Measurements from ENCODE around the gene CAPN5.

CAPN5 gene

DNA sequence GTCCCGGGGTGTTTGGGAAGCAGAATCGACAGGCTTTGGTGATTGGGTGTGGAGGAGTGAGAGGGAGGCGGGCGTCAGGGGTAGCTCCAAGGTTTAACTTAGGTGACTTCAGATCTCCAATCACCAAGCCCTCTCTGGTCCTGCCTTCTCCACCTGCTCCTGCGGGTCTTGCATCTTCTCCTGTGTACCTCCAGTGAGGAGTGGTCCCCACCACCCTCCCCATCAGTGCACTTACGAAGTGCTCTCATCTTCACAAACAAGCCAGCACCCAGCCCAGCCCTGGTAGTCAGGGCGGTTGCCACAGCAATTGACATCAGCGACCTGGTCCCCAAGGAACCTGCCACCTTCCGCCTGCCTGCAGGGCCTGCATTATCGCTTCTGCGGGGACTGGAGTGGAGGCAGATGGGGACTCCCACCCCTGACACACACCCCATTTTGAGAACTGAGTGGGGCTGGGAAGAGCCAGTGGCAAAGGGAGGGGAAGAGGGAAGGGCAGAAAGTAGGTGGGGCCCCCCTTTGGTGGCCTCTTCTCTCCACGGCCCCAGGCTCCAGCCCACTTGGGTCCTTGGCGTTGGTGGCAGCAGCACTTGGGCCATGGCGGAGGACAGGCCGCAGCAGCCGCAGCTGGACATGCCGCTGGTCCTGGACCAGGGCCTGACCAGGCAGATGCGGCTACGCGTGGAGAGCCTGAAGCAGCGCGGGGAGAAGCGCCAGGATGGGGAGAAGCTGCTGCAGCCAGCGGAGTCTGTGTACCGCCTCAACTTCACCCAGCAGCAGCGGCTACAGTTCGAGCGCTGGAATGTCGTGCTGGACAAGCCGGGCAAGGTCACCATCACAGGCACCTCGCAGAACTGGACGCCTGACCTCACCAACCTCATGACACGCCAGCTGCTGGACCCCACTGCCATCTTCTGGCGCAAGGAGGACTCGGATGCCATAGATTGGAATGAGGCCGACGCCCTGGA, 35.8 kb downstream of the CAPN5 start, which contains the start of gene OMP:
Gene OMP (plus strand): TSS at position 595 of the 965 bp plus-strand sequence. CDS start 0 bp downstream, at position 595.
- DNase-seq, result no peak

DNA sequence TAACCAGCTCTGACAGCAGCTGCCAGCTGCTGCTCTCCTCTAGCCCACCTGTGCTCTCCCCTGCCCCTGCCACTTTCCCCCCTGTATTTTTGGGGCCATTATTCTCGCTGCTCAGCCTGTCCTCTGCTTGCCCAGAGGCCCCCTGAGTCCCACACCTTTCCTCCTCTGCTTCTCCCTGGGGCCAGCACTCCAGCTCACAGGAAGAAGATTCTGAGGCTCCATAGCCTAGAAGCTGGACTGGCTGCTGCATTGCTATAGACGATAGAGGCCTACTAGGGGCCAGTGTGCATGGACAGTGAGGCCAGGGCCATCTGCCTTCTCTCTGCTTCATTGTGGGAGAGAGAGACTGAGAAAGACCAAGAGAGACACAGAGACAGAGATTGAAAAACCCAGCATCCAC, 36.5 kb downstream of the CAPN5 start:
- DNase-seq, result no peak

DNA sequence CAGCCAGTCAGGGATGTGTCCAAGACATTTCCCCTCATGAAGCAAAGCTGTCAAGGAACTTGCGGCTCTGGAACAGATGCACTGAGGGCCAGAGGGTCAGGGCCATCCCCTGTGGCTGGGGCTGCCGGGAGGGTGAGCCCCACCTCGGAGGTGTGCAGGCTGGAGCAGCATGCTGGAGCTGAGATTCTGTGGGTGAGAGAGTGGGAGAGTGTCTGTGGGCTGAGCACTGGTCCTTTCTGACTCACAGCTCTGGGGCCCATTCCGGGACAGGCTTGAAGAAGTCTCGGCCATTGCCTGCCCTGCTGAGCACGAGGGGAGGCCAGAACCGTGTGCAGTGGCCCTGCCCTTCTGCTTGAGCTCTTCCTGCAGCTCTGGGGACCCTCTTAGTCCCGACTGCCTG, 38.0 kb downstream of the CAPN5 start:
- DNase-seq, result no peak

DNA sequence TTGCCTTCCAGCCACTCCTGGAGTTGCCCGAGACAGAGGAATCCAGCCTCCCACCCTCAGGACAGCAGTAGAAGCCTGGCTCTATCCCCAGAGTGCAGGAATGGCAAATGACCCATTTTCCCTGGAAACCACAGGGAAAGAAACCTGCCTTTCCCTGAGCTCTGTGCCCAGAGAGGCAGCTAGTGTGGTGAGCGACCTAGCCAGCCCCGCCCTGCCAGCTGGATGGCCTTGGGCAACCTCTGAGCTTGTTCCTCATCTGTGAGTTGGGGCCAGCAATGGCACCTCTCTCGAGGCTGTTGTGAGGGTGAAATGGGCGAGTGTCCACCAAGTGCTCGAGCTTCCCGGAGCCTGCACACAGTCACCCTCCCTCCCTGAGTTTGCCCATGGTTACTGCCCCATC, 39.5 kb downstream of the CAPN5 start:
- DNase-seq, result no peak

DNA sequence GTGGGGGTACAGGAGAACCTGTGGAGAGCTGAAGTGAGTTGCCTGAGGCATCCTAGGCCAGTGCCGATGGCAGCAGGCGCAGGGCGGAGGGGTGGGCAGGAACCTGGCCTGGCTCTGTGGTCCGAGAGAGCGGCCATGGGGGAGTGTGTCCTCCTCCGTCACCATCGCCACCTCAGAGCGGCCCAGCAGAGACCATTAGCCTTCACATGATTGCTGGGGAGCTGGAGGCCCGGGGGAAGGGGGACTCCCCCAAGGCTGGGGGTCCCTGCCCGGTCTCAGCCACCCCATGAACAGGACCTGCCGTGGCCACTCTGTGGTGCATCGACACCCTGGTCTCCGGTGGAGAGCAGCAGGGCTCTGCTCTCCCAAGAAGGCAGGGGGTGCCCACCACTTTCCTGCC, 40.0 kb downstream of the CAPN5 start:
- no peak for DNase-seq

DNA sequence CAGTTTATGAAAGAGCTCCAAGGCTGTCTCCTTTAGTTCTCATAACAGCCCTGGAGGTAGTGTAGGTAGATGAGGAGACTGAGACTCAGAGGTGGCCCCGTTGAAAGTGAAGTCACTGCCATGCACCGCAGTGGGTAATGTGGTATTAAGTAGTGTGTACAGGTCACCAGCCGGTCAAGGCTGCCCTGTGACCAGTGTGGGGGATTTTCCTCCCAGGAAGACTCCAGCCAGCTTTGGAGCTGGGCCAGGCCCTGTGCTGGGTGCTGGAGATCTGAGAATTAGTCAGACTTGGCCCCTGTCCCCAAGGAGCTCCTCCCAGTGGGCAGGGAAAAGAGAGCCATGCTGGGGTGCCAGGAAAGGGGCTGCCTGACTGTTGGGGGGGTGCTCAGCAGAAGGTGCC, 41.2 kb downstream of the CAPN5 start:
- DNase-seq, result no peak

DNA sequence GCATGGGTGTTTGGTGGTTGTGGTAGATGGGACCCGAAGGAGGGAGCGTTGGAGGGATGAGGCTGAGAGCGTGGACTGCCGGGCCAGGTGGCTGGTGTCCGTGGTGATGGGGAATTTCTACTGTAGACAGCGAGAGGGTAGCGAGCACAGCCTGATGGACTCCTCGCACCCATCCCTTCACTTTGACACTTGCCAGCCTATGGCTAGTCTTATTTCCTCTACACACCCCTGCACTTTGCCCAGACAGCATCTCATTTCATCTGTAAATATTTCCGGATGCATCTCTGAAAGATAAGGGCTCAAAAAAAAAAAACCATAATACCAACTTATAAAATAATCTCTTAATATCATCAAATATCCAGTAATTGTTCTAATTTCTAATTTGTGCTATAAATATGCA, 41.7 kb downstream of the CAPN5 start:
- DNase-seq, result no peak

DNA sequence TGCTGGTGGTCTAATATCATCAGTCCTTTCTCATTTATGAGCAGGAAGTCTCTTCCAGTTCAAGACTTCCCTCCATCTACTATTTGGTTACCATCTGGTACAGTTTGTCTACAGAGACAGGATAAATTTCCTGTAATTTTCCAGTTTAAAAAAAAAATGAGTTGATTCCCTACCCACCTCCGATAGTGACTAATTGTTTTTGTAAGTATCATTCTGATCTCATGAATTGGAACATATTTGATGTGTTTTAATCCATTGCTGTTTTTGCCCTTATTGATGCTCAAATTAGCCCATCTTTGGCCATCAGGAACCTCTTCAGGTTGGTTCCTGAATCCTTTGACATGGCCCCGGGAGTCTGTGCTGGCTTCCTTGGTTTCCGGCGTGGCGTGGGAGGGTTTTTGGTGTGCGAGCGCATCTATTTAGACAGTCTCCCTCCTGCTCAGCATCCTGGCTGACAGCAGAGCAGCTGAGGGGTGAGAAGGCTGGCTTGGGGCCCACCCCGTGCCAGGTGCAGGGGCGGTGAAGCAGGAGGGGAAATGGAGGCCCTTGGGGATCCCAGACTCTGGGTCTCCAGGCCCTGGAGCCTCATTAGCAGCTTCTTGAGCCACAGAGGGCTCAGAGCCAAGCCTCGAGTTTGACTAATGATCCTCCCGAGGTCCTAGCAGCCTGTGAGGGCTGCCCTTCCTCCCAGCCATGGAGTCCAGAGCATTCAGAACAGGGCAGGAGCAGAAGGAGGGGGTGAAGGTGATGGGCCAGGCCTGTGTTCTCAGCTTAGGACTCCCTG, 42.7 kb downstream of the CAPN5 start:
- no peak for DNase-seq

DNA sequence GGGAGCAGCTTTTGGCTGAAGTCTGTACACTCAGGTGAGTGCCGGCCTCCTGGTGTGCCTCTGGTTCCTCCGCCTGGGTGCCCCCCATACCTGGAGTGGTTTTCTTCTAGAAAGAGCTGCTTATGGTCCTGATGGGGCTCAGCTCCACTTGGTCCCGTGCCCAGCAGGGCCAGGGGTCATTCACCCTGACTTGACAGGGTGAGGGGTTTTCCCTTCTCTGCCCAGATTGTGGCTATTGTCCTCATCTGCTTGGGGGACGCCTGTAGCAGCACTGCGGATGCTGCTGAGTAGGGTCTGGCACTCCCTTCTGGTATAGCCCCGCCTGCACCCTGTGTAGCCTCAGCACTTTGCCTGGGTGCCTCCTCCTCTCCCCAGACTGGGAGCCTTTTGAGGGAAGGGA, 44.1 kb downstream of the CAPN5 start:
- DNase-seq, result no peak

DNA sequence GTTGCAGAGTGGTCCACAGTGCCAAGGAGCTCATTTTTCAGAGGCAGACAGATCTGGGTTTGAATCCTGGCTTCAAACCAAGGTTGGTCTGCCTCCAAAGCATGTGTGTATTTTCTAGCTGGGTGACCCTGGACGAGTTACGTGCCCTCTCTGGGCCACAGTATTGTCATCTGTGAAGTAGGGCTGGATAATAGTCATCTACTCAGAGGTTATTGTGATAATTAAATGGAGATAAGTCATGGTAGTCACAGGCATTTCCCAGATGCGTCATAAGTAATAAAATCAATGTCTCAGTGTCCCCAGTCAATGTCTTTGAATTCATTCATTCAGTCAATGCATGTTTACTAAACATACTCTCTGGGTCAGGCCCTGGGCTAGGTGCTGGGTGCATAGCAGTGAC, 44.5 kb downstream of the CAPN5 start:
- DNase-seq, result no peak

DNA sequence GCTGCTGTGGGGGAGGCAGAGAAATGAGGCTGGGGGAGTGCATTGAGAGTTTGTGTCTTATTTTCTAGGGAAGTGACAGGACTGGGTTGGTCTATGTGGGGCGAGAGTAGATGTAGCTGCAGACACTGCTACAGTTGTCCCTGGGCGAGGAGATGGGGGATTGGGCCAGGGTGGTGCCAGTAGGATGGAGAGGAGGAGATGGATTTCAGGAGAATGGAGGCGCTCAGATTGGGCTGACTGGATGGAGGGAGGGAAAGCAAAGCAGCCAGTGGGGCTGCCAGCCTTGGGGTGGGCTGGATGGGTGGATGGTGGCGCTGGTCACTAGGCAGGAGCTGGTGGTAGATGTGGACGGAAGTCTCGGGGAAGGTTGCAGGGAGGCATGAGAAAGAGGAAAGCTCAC, 45.2 kb downstream of the CAPN5 start:
- DNase-seq, result no peak

DNA sequence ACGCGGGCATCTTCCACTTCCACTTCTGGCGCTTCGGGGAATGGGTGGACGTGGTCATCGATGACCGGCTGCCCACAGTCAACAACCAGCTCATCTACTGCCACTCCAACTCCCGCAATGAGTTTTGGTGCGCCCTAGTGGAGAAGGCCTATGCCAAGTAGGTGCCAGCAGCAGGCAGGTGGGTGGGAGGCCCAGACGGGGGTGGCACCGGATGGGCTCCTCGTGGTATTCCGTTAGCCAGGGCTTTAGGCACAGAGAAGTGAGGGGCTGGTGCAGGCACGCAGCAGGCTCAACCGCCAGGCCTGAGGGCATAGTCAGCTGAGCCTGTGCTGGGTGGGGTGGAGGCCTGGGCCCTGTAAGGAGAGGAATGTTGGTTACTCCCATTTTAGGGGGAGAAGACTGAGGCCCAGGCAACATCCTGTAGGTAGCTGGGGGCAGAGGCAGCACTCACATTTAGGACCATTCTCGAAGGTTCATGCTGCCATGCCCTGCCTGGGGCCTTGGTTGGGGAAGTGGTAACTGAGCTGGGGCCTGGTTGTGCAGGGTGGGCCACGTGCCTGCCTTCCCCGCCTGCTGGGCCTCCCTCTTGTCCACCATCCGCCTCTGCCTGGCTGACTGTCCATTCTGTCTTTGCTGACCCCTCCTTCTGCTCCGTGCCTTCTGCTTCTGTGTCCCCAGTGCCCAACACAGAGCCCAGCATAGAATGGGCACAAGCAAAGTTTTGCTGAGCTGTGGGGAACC, 46.0 kb downstream of the CAPN5 start:
- DNase-seq, result no peak

DNA sequence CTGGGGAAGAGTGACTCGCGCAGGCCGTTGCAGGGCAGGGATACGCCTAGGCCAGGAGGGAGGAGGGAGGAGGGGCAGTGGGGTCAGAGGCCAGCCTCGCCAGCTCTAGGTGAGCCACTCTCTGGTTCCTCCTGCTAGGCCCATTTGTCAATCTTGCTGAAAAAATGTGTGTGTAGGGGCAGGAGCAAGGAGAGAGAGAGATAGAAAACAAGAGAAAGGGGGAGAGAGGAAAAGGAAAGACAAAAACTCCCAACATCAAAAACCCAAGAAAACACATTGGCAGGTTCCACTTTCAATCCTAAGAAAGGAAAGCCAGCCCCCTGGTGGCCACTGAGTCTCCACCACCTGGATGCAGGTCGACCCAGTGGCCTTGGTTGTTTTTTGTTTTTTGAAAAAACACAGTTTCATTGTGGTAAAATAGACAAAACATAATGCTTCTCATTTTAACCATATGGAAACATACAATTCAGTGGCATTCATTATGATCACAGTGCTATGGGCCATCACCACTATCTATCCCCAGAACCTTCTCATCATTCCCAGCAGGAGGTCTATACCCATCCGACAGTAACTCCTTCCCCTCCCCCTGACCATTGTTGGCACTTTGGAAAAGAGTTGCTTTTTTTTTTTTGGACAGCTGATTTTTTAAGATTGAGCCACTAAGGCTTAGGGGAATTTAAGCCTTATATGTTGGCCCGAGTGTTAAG, 46.8 kb downstream of the CAPN5 start:
- DNase-seq, result no peak

DNA sequence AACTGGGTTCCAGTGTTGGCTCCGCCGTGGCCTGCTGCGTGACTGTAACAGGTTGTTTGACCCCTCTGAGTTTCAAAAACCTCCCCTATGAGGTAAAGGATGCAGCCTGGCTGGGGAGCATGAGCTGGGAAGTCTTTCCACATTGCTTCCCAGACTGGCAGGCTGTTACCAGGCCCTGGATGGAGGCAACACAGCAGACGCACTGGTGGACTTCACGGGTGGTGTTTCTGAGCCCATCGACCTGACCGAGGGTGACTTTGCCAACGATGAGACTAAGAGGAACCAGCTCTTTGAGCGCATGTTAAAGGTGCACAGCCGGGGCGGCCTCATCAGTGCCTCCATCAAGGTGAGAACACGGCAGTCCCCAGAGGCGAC, 47.3 kb downstream of the CAPN5 start:
- DNase-seq, result no peak

DNA sequence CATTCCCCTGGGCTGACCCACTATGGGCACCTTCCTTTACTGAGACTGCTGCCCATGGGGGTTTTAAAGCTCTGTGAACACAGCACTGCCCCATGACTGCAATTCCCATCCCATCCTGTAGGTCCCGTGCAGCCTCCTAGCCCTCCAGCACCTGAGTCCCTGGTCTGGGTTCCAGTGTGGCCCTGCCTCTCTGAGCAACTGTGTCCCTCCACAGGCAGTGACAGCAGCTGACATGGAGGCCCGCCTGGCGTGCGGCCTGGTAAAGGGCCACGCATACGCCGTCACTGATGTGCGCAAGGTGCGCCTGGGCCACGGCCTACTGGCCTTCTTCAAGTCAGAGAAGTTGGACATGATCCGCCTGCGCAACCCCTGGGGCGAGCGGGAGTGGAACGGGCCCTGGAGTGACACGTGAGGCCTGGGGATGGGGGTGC, 48.4 kb downstream of the CAPN5 start:
- no peak for DNase-seq

DNA sequence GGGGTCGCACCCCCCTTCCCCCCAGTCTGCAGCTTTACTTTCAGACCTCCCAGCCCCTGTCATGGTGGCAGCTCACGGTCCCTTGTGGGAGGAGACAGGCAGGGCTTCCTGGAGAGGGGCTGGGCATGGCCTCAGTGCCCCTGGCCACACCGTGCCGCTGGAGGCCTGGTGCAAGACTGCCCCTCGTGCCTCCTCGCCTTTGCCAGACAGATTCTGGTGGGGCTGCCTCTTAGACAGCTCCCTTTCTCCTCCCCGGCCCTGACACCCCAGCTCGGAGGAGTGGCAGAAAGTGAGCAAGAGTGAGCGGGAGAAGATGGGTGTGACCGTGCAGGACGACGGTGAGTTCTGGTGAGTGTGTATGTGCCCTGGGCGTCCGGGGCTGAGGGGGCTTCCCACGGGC, 49.2 kb downstream of the CAPN5 start:
- DNase-seq, result no peak

DNA sequence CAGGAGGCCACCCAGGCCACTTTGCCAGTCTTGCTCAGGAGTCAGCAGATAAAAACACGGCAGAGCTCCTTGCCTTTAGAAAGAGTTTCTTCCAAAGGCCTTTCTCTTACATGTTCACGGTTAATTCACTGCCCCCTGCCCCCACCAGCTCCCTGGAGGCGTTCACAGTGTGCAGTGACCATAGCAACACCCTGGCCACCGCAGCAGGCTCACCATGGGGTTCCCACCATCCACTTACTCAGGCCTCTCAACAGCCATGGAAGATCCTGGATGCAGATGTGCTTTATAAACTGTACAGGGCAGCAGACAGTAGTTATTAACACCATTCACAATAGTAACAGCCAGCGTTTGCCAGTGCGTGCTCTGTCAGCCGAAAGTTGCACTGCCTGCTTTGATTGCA, 50.7 kb downstream of the CAPN5 start:
- DNase-seq, result no peak

DNA sequence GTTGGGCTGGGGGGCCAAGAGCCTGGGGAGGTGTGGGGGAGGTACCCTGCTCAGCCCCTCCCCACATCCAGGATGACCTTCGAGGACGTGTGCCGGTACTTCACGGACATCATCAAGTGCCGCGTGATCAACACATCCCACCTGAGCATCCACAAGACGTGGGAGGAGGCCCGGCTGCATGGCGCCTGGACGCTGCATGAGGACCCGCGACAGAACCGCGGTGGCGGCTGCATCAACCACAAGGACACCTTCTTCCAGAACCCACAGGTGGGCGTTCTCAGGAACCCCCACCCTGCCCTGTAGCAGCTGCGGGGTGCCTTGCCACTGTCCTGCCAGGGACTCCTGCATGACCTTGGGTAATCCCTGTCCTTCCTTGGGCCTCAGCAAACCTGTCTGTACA, 51.3 kb downstream of the CAPN5 start:
- DNase-seq, result no peak

DNA sequence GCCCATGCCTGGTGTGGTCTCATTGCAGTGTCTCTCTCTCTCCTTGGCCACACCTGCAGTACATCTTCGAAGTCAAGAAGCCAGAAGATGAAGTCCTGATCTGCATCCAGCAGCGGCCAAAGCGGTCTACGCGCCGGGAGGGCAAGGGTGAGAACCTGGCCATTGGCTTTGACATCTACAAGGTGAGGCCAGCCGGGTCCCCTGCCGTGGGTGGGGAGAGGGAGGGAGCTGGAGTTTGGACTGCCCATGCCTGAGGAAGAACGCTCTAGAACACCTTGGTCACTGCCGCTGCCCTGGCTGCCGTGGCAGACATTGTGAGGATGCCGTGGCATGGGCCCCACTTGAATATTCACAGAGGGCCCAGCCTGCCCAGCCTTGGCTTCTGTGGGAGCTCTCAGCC, 52.2 kb downstream of the CAPN5 start:
- no peak for DNase-seq

DNA sequence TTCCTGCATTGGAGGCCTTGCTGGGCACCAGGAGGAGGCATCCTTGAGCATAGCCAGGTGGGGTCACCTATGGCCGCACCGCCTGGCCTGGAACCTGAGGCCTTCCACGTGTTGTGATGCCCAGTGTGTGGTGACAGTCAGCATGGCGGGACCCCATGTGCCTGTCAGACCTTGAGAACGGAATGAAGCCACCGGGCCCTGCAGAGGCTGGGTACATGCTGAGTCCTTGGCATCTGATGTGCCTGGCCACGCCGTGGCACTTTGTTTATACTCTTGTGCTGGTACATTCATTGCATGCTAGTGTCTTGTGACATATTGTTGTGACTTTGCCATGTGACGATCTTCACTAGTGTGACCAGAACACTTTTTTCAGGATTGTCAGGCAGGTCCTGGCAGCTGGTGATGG, 52.8 kb downstream of the CAPN5 start:
- no peak for DNase-seq

DNA sequence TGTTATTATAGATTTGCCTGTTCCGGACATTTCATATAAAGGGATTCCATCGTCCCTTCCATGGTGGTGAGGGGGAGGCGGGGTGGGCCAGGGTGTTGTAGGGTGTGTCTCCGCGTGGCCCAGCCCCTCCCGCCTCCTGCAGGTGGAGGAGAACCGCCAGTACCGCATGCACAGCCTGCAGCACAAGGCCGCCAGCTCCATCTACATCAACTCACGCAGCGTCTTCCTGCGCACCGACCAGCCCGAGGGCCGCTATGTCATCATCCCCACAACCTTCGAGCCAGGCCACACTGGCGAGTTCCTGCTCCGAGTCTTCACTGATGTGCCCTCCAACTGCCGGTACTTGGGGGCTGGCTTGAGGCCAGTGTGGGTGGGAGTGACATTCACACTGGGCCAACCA, 53.8 kb downstream of the CAPN5 start:
- no peak for DNase-seq

DNA sequence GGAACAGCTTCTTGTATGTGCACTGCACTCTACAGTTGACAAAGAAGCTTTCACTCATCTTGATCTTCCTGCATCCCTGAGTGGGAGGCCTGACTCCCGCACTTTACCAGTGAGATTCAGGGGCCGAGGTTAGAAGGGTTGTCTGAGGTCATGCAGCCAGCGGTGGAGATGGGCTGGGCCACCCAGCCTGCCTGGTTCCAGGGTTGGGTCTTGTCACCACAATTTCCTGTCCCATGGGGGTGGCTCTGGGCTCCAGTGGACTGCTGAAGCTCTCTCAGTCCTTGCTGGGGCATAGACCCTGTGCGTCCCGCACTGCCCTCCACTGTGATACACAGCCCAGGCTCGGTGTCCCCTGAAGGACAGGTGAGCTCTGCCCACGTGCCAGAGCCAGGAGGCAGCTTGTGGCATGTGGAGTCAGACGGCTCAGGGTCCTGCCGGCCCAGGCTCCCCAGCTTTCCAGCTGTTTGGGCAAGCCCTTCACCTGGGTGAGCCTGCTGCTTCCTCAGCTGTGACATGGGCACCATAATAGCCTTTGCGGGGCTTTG, 54.4 kb downstream of the CAPN5 start:
- no peak for DNase-seq
